Measurements from ENCODE around the gene CYP4F2.
"Not testable (repeated sequence)": the region's sequence is repeated elsewhere in the genome, so short reads cannot be mapped to it uniquely, and the experiment has no call there.

CYP4F2 gene

GRCh38 chr19:15897738-15898276 is at the start of gene CYP4F2:
Gene CYP4F2, minus strand, starts transcription at chr19:15898074. Its CDS starts 463 bp downstream, at chr19:15897611.
- DNase-seq: no peak

GRCh38 chr19:15945301-15945700 is 47.4 kb upstream of the CYP4F2 start:
- no peak for DNase-seq

GRCh38 chr19:15944401-15944800 is 46.5 kb upstream of the CYP4F2 start:
- DNase-seq: no peak

GRCh38 chr19:15937771-15938170 is 39.9 kb upstream of the CYP4F2 start:
- DNase-seq: no peak

GRCh38 chr19:15936950-15937349 is 39.1 kb upstream of the CYP4F2 start:
- no peak for DNase-seq

GRCh38 chr19:15936173-15936572 is 38.3 kb upstream of the CYP4F2 start:
- no peak for DNase-seq

GRCh38 chr19:15935167-15935702 is 37.4 kb upstream of the CYP4F2 start:
- DNase-seq: no peak

- no peak for DNase-seq
Observed at GRCh38 chr19:15934332-15935078, 36.6 kb upstream of the CYP4F2 start, which contains the start of gene CYP4F11. Gene CYP4F11, minus strand, starts transcription at chr19:15934529. Its CDS starts 121 bp downstream, at chr19:15934408.

- DNase-seq: not testable (repeated sequence)
Observed at GRCh38 chr19:15933761-15934331, 36.0 kb upstream of the CYP4F2 start.

GRCh38 chr19:15928321-15928720 is 30.4 kb upstream of the CYP4F2 start:
- no peak for DNase-seq

- no peak for DNase-seq
Observed at GRCh38 chr19:15926484-15926883, 28.6 kb upstream of the CYP4F2 start.

GRCh38 chr19:15923702-15924101 is 25.8 kb upstream of the CYP4F2 start:
- no peak for DNase-seq

- no peak for DNase-seq
Observed at GRCh38 chr19:15922021-15922420, 24.1 kb upstream of the CYP4F2 start.

GRCh38 chr19:15919243-15919642 is 21.4 kb upstream of the CYP4F2 start:
- no peak for DNase-seq

- no peak for DNase-seq
Observed at GRCh38 chr19:15915109-15915508, 17.2 kb upstream of the CYP4F2 start.

GRCh38 chr19:15913830-15914229 is 16.0 kb upstream of the CYP4F2 start:
- no peak for DNase-seq

GRCh38 chr19:15913384-15913783 is 15.5 kb upstream of the CYP4F2 start:
- DNase-seq: no peak

- DNase-seq: no peak
Observed at GRCh38 chr19:15911599-15912235, 13.8 kb upstream of the CYP4F2 start.

- DNase-seq: no peak
Observed at GRCh38 chr19:15905026-15905425, 7.2 kb upstream of the CYP4F2 start.

GRCh38 chr19:15902898-15903297 is 5.0 kb upstream of the CYP4F2 start:
- not testable (repeated sequence) for DNase-seq

GRCh38 chr19:15902254-15902653 is 4.4 kb upstream of the CYP4F2 start:
- no peak for DNase-seq

- no peak for DNase-seq
Observed at GRCh38 chr19:15900504-15900903, 2.6 kb upstream of the CYP4F2 start.

GRCh38 chr19:15900032-15900431 is 2.2 kb upstream of the CYP4F2 start:
- not testable (repeated sequence) for DNase-seq
